ENCODE data around the gene PI4KA.

DNA sequence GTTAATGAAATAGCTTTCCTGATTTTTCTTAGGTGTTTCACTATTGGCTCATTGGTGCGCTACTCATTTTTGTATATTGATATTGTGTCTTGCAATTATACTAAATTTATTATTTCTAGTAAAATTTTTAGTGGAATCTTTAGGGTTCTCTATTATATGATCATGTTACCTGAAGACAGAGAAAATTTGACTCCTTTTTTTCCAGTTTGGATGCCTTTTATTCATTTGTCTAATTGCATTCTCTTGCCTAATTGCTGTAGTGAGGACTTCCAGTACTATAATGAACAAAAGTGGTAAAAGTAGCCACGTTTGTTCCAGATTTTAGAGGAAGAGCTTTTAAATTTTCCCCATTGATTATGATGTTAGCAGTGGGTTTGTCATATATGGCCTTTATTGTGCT, 198.7 kb downstream of the PI4KA start:
- TF ChIP-seq MYC (IDR thresholded peaks at IDR 0.05; ENCODE audit: low read depth, low read length): no peak
- TF ChIP-seq, protein P1, sequence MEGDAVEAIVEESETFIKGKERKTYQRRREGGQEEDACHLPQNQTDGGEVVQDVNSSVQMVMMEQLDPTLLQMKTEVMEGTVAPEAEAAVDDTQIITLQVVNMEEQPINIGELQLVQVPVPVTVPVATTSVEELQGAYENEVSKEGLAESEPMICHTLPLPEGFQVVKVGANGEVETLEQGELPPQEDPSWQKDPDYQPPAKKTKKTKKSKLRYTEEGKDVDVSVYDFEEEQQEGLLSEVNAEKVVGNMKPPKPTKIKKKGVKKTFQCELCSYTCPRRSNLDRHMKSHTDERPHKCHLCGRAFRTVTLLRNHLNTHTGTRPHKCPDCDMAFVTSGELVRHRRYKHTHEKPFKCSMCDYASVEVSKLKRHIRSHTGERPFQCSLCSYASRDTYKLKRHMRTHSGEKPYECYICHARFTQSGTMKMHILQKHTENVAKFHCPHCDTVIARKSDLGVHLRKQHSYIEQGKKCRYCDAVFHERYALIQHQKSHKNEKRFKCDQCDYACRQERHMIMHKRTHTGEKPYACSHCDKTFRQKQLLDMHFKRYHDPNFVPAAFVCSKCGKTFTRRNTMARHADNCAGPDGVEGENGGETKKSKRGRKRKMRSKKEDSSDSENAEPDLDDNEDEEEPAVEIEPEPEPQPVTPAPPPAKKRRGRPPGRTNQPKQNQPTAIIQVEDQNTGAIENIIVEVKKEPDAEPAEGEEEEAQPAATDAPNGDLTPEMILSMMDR (IDR thresholded peaks at IDR 0.05; ENCODE audit: low read depth, low read length): no peak
- no peak for TF ChIP-seq POLR2A (IDR thresholded peaks at IDR 0.05; ENCODE audit: extremely low read depth, insufficient read length)
- TF ChIP-seq, protein P2, sequence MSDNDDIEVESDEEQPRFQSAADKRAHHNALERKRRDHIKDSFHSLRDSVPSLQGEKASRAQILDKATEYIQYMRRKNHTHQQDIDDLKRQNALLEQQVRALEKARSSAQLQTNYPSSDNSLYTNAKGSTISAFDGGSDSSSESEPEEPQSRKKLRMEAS (IDR thresholded peaks at IDR 0.05; ENCODE audit: low read depth, low read length): no peak

Measured in NB4 (cell line).